Activated CD4-positive, alpha-beta T cell treated with anti-CD3 and anti-CD28 coated beads, Interleukin-2, amount 50 U/mL, for 4 hours (primary cell): ENCODE data around the gene PTPRK.

Source experiments
- DNase-seq, 2 experiments: peaks; one replicate each; pipeline ENCODE4 v3.0.0-alpha.2; 2020

PTPRK gene

DNA sequence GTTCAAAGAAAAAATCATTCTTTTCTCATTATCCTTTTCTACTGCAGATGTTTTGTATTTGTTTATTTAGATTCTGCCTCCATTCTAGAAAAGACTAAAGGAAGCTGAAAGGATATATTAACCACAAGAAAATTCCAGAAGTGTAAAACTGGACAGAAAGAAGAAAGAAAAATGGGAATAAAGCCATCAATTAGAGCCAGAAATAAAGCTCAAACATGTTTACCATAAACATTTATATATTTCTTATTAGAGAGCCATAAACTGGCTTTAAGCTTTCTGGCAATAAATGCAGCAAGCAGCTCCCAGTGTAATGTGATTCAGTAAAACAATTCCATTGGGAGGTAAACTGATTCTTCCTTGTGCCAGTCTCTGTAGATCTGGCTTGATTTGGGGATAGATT is 244.1 kb downstream of the PTPRK start:
- DNase-seq: no peak

DNA sequence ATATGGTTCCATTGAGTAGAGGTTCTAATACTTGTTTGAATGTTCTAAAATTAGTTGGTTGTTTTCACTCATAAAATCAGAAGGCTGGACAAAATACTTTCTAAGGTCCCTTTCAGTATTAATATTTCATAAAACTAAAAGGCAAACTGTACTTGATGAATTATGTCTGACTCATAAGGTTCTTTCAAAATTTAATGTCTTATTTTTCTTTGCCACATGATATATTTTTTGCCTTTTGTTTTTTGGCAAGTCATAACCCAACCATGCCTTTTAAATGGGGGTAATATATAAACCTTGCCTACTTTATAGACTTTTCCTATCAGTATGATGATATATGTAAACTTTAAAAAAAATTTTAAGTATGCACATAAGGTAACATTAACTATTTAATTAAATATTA is 244.7 kb downstream of the PTPRK start:
- DNase-seq: no peak

DNA sequence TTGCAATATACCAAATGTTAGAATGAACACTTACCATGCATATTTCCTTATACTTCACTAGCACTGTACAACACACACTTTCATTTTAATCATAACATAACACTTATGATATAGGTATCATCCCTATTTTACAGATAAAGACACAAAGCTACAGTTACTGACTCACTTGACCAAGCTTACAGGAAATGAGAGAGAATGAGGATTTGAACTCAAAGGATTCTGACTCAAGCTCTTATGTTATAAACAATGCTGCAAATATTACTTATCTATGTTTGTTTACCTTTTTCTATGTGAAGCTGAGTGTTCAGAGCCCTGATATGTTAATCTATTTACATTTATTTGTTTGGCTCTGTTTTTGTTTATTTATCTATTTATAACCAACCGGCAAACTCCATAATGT is 245.4 kb downstream of the PTPRK start:
- DNase-seq: no peak

DNA sequence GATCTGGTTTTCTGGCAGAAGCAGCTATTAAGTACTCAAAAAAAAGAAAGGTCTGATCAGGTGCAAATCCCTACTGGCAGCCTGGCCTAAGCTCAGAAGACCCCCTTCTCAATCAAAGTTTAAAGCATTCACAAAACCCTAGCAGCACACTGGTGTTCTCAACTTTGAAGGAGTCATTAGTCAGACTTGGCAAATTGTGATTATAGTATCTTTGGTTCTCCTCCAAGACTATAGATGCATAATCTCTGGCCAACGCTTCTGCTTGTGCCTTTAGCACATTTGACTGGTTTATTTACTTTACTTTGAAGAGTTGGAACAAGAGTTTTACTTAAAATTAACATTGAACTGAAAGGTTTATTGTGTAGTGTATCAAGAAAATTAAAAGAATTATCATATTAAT is 248.9 kb downstream of the PTPRK start:
- no peak for DNase-seq

DNA sequence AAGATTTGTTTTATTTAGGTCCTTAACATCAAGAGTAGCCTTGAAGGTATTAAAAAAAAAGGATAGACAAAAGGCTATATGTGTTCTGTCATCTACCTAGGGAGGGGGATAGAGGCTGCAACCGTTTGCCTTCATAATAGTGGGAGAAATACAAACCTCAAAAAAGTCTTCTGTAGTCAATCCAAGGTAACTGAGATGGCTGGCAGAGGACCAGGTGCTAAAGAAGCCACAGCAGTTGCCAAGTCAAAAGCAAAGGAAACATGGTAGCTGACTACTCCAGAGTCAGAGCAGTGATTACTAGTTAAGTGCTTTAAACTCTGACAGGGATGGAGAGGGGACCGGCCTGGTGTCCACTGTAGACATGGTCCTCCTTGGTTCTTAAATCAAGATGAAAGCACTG is 249.4 kb downstream of the PTPRK start:
- no peak for DNase-seq

DNA sequence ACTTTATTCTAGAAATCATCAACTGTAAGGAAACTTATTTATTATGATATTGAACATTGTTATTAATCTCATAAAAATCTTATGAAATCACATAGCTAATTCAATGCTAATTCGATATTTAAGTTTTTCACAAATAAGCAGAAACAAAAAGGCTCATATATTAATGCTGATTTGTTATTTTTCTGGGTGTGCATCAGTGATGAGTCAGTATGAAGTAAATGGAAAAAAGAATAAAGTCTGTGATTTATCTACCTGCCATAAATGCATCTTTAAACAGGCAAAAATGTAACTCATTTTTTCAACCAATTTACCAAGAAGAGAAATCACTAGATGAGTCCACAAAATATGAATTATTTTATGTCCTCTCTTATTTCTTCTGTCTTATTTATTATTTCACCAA is 253.5 kb downstream of the PTPRK start:
- DNase-seq: no peak

DNA sequence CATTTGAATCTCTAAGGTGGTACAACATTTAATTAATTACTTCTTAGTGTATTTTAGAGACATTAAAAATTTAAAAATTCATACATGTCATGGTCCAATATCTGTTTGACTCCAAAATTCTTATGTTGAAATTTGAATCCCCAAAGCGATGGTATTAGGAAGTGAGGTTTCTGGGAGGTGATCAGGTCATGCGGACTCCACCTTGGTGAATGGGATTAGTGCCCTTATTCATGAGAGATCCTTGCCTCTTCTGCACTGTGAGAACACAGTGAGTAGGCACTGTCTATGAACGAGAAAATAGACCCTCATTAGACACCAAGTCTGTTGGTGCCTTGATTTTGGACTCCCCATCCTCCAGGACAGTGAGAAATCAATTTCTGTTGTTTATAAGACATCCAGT is 254.7 kb downstream of the PTPRK start:
- DNase-seq: no peak

DNA sequence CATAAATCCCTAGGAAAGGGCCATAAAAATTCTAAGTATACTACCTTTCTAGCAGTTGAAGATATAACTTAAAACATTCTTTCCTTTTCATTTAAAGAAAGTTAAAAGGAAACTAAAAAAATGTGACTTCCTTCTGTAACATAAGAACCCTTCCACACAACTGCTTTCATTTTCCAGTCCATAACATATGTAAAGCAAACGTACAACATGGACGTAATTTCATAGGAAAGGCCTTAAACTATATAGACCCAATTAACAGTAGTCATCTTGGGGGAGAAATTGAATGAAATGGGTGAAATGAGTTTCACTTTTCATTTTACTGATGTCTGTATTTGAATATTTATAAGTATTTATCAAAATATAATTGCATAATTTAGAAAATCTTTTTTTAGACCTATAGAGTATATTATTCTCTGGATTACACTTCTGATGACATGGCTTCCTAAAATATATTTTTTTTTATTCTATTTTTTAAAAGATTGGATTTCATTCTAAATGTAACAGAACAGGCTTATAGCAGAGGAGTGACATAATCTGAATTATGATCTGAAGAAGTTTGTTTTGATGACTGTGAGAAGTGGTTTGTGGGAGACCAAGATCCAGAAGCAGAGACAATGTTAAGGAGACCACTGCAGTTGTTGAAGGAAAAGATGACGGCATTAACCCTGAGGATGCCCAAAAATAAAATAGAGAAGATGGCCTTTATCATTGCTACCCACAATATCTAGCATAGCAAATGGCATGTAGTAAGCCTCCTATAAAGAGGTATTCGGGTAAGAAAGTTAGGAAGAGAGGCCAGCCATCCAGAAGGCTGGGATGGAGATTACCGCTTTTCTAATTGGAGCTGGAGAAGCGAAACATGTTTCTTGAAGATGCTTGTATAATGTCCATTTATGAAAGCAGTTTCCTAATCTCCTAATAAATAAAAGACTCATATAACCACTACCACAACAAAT is 260.4 kb downstream of the PTPRK start:
- no peak for DNase-seq

DNA sequence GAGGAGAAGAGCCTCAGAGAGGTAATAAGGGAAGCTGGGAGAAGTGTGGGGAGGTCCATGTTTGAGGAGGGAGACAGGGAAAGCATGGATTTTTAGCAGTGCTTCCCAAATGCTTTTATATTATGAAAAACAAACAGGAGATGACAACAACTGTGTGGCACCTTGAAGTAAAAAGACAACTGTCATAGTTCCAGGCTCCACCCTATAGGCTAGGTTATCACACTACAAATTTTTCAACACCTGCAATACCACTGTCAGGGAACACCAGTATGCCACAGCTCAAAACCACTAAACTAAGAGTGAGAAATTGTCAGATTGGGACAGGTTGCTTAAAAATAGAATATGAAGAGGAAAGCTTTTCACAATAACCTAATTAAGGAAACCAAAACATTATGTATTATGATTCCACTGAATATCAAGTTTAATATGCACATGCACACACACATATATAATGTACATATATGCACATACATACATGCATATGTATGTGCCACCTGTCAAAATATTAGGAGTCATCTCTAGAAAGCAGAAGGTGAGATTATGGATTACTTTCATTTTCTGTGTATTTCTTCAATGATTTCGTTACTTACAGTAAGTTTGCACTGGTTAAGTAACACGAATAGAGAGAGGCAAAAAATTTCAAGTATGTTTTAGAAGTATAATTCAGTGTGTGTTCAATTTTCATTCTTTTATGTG is 261.2 kb downstream of the PTPRK start:
- no peak for DNase-seq

DNA sequence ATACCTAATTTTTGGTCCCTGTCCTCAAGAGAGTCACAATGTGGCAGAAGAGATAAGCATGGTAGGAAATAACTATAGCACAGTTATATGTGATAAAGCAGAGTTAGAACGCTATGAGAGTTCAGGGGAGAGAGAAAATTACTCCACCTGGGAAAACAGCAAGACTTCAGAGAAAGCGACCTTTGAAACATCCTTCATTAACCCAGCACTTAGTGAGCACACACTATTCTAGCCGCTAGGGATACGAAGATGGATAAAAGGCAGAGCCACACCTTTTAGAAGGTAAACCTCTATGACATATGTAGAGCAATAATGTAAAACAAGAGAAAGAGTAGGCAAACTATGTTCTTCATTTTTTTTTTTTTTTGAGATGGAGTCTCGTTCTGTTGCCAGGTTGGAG is 264.3 kb downstream of the PTPRK start:
- no peak for DNase-seq

DNA sequence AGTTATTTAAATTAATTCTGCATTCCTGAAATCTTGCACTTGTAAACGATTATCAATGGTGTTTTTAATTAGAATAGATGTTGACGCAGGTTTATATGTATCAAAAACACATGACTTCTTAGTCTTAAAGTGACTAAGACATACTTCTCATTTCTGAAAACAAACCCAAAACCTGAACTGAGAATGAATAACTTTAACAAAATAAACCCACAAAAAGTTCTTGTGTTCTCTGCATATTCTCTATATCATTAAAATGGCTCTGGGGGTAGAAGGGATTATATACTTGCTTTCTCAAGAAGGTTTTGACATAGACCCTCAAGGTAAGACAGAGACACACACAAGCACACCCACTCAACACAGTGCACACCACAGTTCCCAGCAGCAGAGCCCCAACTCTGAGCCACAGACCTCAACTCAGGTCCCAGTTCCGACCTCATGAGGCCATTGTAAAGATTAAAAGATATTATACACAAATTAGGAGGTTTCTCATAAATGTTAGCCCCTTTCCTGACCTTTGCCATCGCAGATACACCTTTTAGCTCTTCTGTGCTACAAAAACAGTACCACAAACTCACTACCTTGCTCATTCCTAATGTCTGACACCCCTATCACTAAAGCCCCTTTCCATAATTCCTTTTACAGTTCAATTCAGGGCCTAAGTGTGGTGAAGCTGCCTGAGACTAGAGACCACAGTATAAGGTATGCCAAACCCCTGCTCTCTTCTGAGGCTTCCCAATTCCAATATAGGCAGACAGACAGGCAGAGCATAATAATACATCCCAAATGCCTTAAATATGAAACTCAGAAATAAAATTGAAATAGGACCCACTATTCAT is 267.8 kb downstream of the PTPRK start:
- no peak for DNase-seq

DNA sequence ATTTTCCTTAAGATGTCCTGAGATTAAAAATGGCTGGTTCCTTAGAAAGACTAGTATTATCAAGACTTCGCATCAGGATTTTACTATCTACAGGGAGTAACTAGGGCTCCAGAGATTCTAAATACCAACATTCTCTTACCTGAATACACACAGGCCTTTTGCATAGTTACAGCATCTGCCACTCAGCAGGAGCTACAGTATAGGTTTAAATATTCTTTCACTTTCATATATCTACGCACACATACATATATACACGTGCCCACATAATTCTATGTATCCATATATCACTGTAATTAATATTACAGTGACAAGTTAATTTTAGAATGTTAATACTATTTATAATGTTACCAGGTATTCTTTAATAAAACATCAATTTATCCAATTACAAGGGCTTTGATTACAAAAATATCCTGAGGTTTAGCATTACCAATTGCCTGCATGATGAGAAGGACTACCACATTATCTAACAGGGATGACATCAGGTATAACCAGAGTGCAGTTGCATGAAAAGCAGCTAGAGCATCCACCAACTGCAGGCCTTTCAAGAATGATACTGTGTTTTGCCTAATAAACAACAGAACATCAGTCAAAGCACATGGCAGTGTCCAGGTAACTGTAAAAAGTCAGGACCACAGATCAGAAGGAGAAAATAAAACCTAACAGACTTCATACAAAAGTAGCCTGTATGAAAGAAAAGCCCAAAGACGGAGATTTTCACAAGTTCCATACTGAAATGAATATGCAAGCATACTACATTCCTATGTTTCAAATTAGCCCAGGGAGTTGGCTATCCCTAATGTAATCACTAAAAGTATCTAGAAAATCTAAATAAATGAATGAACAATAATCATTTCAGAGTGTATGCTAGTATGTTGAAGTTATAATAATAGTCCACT is 268.7 kb downstream of the PTPRK start:
- no peak for DNase-seq

DNA sequence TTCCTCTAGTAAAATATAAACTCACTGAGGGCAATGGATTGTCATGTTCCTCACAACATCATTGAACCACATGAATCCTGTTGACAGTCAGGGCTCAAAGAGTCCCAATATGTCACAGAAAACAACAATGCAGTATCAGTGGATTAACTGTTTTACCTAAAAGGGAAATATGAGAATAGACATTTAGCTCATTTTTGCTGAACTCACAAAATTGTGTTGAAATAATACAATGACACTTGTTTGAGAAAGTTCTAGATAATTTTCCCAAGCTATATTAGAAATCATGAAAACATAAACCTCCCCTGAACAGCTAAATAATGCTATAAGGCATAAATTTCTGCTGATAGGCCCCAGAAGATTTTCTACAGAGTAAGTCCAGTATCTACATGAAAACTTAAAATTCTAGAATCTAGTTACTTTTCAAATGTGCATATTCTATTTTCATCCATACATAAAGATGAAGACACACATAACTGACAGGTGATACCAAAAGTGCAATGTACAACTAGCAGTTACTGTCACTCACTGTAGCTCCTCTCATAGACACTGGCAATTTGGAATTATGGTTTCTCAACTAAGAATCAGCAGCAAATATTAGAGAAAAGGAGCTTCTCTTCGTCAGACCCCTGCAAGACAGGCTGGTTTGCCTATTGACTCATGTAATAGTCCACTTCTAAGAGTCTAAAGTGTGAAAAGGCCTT is 269.9 kb downstream of the PTPRK start:
- no peak for DNase-seq

DNA sequence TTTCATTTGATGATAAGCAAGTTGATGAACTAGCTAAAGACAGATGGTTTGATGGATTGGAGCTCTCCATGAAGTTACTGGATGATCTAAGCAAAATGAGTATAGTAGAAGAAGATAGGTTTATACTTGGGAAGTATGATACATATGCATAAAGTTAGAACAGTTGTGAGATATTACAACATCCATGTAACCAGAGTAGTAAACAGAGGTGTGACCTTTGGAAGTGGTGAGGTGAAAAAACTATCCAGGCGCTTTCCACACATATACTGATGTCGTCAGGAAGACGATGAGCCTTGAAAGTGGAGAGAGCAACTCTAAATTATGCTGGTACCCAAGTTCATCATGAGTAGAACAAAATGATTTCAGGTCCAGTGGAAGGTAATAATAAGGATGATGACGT is 271.0 kb downstream of the PTPRK start:
- no peak for DNase-seq

DNA sequence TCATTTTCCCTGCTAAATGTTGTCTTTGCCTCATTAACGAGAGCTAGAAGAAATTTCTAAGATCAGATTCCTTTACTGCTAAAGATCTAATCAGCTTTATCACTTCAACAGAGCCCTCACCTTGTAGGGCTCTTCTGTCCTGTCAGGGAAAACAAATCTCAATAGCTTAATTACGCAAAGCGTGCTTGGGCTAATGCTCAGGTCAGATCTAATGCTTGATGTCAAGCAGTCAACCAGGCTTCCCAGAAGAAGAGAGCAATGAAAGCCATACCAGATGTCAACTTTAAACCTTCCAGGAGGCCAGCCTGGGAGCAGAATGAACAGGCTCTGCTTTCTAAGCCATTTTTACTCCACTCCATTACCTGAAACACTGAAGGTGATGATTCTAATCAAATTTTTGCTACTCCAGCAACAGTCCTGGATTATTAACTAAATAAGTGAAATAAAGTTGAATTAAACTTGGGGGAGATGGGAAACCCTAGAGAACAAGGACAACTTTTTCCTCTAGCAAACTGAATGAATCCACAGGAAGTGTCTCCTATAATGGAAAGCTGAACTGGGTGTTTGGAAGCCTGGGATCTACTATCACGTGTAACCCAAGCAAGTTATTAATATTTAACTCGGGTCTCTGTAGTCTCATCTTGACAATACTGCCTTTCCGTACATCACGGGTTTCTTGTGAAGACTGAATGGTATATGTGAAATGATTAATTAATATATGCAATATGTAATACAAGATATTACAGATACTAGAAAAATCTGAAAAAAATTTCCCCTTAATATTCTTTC is 273.7 kb downstream of the PTPRK start:
- DNase-seq: no peak

DNA sequence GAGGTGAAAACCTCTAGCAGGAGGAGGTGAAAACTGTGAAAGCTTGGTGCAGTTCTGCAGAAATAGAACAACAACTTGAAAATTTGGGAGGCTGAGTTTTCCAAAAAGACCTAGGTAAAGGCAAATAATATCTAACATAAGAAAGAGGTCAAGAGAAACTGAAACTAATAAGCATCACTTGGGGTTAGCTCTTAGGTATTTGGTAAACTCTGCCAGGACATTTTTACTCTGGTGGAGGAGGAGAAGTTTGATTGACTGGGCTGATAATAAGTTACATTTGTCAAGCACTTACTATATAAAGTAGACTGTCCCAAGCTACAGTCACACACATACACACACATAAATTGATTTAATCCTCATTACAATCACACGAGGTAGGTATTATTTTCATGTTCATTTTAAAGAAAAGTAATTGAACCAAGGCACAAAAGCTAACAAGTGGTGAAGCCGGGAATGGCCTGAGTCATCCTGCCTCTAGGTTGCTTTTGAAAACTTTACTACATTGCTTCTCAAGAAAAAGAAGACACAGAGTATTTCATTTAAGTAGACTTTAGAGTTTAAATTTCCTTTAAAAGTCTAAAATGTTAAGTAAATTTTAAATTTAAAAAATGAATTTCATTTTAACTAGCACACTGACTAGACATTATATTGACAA is 275.5 kb downstream of the PTPRK start:
- DNase-seq: no peak

DNA sequence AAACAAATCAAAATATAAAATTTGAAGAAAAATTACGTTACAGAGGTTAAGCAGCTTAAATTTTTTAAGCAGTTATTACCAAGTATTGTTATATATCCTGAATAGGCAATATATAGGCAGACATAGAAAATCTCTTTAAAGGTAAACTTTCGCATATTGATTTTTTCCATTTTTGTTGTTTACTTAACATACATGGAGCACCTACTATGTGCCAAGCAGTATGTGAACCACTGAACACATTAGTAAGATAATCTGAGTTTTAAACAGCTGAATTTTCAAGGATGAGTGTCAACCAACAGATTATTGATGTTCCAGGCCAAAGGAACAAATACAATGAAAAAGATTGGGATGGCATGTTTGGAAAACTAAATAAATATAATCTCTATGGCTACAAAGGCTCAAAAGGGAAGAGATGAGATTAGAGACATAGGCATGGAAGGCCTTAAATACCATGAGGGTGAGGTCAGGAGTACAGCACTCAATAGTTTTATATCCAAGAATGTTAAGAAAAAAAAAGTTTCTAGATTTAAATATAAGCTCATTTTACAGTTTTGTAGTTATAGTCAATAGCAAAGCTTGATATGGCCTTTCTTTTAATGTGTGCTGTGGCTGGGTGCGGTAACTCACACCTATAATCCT is 277.5 kb downstream of the PTPRK start:
- DNase-seq: no peak

DNA sequence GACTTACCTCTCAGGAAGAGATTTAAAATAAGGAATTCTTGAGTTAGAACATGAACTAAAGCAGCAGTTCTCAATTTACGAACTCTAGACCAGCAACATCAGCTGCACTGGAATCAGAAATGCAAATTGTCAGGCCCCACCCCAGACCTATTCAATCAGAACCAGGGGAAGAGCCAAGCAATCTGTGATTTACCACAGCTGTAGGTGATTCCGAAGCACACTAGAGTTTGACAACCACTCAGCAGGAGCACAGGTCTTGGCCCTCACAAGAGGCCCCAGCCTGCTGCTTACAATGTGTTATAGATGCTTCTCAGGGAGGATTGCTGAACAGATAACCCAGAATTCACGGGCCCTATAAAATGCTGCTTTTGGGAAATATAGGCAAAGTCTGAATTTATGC is 279.2 kb downstream of the PTPRK start:
- no peak for DNase-seq

DNA sequence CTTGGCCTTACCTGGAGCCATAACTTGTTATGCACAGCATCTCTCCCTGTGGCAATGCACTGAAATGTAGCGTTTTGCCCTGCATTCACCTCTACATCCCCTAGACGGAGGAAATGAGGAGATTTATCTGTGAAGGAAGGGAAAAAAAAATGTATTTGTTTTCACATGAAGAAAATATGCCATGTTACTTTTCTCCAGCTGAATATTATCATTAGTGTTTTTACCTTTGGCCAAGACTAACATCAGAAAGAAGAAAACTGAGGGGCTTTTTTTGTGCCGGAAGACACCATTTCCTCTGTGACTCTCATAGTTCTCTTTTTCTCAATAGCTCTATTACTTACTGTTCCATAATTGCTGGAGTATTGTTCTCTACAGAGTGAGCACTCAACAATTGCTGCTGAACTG is 280.4 kb downstream of the PTPRK start:
- DNase-seq: no peak

DNA sequence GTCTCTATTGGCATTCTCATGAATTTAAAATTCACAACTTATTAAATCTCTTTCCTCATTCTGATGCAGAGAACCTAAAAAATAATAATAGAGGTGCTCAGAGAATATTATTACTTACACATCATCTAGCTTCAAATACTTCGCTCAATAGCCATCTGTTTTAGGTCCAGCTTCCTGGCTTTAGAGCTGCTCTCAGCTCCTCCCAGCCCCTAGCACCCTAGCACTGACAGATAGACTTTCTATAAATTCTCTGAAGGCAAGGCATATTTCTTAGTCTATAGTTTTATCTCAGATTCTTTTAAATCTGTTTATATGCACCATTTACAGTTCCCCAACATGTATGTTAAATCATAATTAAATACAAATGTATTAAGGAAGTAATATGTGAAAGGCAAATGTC is 281.3 kb downstream of the PTPRK start:
- no peak for DNase-seq
